HK-2 (cell line): ENCODE data around the gene DNASE1.
"Not testable (repeated sequence)": the region's sequence is repeated elsewhere in the genome, so short reads cannot be mapped to it uniquely, and the experiment has no call there.

Source experiments
- DNase-seq: peaks from one replicate; pipeline ENCODE4 v3.0.0-alpha.2; 2018; ENCODE audit not compliant: unreplicated experiment

DNASE1 gene

GRCh38 chr16:3654249-3654991 is at the start of gene DNASE1:
Gene DNASE1 (plus strand): TSS chr16:3654691. CDS start chr16:3655374, 683 bp downstream.
- peak; percentile 55 for DNase-seq

DNA sequence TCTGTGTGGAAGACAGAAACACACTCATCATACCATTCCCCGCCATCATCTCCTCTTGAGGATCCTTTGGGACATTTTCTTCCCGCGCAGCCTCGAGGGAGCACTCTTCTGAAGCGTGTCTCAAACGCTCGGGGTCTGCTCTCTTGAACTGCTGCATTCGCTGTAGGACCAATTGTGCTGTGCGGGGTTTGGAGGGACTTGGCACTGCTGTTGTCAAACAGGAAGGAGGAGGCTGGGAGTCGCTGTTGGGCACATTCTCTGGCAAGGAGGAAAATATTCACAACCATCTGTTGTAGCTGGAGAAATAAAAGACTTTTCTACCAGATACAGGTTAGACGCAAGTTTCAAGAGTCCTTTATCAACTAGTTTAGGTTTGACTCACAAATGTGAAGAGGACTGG is 48.0 kb upstream of the DNASE1 start:
- DNase-seq: no peak

DNA sequence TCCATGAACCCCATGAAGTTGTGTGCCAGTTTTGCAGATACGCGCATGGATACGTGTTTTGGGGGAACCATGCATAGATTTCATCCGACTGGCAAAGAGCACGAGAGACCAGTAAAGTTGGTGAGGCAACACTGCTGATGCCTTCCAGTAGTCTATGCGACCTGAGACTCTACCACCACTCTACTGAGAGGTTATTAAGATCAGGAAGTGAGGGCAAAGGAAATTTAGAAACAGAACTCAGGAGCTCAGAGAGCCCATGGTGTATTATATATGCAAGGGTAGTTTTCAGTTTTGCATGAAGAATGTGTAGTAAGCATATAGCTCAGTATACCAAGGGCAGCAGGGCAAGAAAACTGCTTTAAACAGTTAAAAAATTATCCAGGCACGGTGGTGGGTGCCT is 47.3 kb upstream of the DNASE1 start:
- DNase-seq: no peak

DNA sequence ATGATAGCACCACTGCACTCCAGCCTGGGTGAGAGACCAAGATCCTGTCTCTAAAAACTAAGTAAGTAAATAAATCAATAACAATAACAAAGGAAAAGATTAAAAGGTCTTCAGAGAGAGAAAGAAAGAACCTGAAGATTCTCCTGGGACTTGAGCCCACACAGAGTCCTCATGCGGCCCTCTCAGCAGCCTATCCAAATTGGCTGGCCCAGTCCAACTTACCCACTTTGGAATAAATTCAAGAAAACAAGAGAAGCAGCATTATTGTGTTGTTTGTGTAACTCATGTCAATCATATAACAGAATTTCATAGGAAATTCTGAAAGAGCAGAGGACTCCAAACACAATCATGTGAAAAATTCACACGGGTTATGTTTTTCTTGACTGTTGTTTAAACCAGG is 46.9 kb upstream of the DNASE1 start:
- DNase-seq: no peak

GRCh38 chr16:3608069-3608468 is 46.4 kb upstream of the DNASE1 start:
- DNase-seq: no peak

DNA sequence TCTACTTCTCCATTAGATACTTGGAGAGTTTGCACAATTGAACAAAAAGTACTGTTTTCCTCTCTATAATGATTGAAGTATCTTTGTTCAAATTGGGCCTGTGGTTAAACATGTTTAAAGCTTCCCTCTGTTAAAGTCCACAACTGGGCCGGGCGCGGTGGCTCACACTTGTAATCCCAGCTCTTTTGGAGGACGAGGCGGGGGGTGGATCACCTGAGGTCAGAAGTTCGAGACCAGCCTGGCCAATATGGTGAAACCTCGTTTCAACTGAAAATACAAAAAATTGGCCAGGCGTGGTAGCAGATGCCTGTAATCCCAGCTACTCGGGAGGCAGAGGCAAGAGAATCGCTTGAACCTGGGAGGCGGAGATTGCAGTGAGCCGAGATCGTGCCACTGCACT is 45.5 kb upstream of the DNASE1 start:
- not testable (repeated sequence) for DNase-seq

DNA sequence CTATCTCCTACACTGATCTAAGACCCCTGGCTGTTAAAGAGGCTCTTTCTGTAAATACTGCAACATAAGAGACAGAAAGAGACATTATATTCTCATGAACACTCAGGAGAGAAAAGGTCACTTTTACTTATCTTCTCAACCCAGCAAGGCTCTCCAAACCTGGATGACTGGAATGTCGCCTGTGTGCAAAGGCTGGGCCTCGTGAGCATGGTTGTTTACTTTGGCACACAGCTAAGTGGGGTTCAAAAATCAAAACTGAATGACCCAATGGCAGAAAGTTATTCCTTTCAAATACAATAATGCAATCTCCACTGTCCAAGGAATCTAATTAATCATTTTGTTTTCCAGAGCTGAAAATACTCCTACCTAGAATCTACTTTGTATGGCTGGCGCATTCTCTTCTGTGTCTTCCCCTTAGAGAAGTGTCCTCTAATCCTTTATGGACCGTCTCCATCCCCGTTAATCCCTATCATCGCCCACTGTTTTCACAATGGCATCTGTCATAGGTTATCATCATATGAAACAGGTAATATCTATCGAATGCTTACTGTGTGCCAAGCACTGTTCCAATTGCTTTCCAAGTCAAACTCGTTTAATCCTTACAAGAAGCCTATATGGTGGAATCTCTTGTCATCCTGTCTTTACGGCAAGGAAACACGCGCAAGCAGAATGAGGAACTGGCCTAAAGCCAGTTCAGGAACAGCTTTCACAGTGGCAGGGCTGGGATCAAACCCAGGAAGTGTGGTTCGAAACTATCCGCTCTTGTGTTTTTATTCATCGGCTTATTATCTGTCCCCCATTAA is 44.4 kb upstream of the DNASE1 start:
- DNase-seq: no peak

DNA sequence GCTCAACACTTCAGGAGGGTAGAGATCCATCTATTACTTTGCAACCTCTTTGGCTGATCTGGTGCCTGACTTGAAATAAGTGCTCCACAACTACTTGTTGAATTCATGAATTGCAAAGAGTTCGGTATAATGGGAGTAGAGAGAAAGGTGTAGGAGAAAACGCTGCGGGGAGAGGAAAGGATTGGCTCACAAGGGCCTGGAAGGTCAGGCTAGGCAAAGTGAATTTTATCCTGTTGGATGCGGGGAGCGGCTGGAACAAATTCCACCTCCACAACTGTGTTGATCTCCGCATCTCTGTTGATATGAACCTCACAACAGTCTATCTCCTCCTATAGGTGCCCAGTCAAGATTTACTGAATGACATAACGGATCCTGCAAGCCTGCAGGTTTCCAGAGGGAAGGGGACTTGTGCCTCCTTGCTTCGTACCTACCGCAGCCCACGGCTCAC is 43.8 kb upstream of the DNASE1 start:
- DNase-seq: no peak

DNA sequence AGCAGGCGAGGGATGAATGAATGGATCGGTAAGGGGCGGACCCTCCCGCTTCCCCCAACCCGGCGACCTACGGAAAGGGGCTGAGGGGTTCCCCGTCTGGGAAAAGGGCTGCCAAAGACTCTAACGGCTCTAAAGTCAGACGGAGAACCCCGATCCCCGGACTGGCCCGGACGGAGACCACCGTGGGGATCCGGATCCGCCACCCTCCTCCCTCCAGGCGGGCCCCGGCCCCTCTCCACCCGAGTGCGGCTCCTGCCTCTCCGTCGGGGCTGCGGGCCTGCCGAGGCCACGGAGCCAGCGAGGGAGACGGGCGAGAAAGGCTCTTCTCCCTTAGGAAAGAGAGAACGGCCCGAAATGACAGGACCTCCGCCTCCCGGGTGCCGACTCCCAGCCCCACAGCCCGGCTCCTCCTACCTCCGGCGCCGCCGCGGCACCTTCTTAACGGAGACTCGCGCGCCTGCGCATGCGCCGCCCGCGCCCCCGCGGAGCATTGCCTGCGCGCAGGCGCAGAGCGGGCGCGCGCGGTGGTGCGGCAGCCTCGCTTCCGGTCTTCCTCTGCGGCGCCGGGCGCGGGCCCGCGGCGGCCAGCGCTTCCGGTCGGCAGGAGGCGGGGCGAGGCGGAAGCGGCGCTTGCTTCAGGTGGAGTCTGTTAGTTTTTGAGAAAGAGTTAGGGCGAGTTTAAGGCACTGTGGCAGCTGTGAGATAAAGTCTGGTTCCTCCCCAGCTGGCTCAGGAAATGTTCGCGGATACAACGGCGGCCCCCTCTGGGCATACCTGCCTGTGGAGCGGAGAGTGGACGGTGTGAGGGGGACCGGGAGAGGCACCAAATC is 43.1 kb upstream of the DNASE1 start, which contains the start of gene SLX4:
Gene SLX4, minus strand, starts transcription at position 461 of the 830 bp plus-strand sequence. CDS start 2,642 bp downstream, outside the sequence.
- DNase-seq: peak; percentile 85

DNA sequence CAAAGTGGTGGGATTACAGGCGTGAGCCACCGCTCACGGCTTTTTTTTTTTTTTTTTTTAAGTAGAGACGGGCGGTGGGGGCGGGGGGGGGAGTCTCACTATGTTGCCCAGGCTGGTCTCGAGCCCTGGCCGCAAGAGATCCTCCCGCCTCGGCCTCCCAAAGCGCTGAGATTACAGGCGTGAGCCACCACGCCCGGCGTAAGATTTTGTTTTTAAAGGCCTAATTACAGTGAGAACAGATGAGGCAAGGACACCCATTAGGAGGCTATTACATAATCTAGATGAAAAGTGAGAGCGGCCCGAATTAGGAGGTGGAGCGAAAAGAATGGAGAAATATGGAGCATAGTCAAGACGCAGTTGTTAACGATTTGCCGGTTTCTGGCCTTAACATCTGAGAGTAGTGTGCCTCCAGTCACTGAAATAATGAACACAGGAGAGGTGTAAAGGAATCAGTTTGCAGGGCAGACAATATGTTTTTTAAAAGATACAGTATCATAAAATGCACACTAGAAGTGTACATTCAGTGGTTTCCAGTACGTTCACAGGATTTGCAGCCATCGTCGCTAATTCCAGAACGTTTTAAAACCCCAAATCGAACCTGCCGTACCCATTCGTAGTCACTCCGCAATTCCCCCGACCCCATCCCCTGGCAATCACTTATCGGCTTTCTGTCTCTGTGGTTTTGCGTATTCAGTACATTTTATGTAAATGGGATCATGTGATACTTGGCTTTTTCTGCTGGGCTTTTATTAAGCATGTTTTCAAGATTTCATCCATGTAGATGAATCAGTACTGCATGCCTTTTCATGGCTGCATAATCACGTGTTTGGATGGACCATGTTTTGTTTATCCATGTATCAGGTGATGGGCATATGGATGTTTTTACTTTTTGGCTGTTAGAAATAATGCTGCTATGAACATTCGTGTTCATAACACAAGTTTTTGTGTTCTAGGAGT is 41.7 kb upstream of the DNASE1 start:
- no peak for DNase-seq

DNA sequence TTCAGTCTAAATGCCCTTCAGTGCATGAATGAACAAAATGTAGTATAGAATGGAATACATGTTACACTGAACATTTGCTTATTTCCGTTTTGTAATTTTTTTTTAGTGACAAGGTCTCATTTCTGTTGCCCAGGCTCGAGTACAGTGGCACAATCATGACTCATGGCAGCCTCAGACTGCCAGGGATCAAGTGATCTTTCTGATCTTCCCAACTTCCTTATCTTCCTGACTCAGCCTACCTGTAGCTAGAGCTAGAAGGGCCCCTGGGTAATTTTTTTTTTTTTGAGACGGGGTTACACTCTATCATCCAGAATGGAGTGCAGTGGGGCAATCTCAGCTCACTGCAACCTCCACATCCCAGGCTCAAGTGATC is 35.7 kb upstream of the DNASE1 start:
- no peak for DNase-seq

GRCh38 chr16:3623642-3624041 is 30.8 kb upstream of the DNASE1 start:
- DNase-seq: no peak

- DNase-seq: no peak
Observed at GRCh38 chr16:3625331-3625730, 29.2 kb upstream of the DNASE1 start.

GRCh38 chr16:3625911-3626732 is 28.4 kb upstream of the DNASE1 start:
- no peak for DNase-seq

DNA sequence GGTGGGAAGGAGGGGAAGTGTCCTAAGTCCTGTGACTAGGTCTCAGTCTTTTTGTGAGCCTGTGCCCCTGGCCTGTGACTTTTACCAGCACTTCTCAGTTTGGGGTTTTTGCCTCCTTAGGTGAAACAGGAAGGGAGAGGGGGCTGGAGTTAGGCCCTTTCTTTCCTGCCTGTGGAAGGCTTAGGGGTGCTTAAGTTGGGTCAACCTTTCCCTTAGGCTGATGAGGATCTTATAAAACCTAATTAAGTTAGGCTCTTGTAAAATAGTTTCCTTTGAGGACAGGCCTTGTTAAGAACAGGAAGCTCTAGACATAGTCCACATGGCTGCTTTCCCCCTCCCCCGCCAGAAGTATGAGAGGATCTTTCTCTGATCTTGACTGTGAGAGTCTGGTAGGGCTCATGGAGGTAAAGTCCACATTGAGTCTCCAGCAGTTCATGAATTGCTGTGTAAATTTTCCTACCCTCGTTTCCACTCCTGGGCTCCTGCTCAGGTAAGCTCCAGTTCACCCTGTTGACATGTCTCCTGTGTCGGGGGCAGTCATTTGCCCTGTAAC is 17.0 kb upstream of the DNASE1 start:
- no peak for DNase-seq

DNA sequence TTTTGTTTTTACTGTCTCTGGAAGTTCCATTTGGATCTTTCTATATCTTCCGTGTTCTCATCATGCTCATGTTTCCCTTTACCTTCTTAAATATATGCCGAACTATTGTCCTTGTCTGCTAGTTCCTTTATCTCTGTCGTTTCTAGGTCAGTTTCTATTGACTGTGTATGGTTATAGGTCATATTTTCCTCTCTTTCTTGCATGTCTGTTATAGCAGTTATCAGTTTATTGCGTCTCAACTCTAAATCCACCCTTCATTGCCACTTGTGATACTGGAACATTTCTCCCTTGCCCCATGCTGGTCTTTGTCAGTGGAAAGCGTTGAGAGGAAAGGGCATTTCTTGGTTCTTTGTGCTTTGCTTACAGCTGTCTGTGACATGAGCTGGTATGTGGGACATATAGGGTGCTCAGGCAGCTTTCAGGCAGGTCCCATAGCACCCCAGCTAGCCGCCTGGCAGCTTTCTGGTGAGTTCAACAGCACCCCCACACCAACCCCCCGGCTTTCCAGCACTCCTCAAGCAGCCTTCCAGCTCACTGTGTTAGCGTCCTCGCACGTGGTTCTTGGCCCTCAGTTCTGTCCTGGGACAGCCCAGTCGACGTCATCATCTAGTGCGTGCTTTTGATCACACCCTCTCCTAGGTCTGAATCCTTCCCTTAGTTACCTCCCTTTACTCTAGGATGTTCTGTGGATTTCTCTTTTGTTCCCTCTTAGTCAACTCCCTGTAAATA is 15.4 kb upstream of the DNASE1 start:
- no peak for DNase-seq

GRCh38 chr16:3640207-3640606 is 14.3 kb upstream of the DNASE1 start:
- DNase-seq: no peak

GRCh38 chr16:3640632-3641501 is 13.6 kb upstream of the DNASE1 start:
- no peak for DNase-seq
